NCI-H1436 (cell line): ENCODE measurements around the gene NTSR2.
"Not testable (repeated sequence)": the region's sequence is repeated elsewhere in the genome, so short reads cannot be mapped to it uniquely, and the experiment has no call there.

ENCODE experiments used
- DNase-seq: peaks from one replicate; lab custom pipeline; 2025; lab: John Stamatoyannopoulos, UW

The NTSR2 gene

GRCh38 chr2:11679486-11680181 is 9.6 kb upstream of the NTSR2 start:
- DNase-seq = no peak

DNA sequence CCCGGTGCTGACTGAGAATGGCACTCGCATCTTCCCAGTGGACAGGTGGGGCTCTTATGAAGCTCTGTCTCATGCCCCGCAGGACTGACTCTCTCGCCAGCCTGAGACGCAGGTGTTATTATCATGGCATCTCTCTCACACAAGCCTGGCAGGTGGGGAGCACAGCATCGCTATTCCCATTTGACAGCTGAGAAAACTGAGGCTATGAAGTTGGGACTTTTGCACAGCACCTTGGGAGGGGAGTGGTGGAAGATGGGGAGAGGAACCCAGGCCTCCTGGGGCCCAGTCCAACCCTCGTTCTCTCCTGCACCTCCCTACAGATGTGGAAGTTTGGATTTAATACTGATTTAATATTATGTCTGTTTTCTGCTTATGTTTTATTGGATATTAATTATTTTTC is 9.0 kb upstream of the NTSR2 start:
- no peak for DNase-seq

- no peak for DNase-seq
Measured at GRCh38 chr2:11678306-11678960, 8.4 kb upstream of the NTSR2 start.

DNA sequence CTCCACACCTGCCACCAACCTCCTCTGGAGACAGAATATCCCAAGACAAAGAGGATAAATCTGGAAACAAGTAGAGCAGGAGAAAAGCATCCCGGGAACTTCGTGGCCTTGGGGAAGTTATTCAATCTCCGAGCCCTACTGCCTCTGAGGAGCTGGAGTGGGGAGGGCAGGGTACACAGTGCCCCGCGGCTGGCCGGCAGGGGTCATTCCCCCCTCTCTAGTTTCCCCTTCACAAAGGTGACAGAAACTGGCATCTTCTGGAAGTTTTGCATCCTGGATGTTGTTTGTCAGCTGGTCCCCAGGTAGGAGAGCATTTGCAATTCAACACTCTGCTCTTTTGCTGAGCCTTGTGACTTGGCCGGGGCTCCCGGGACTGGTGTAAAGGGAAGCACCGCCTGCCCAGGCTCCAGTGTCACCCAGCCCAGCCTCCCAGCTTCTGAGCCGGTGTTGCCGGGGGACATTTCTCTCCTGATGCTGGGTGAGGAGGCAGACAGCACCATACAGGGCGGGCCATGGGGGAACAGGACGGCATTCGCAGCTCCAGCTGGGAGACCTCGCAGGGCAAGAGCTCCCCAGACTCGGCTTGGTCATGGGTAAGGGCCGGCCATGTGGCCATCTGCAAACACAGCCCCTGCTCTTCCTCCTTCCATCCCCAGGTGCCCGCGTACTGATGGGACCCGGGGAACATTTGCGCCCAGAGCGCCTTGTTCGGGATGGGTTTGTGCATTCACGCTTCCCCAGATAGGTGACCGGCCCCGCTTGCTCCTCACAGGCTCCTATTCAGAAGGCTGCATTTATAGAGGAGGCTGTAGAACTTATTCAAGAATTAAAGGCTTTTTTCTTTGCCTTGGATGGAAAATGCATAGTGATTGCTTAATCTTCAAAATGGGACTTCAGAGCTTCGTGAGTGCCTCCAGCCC is 7.4 kb upstream of the NTSR2 start:
- DNase-seq = no peak

GRCh38 chr2:11676640-11677039 is 6.6 kb upstream of the NTSR2 start:
- DNase-seq = no peak

- no peak for DNase-seq
Measured at GRCh38 chr2:11675423-11676112, 5.6 kb upstream of the NTSR2 start.

DNA sequence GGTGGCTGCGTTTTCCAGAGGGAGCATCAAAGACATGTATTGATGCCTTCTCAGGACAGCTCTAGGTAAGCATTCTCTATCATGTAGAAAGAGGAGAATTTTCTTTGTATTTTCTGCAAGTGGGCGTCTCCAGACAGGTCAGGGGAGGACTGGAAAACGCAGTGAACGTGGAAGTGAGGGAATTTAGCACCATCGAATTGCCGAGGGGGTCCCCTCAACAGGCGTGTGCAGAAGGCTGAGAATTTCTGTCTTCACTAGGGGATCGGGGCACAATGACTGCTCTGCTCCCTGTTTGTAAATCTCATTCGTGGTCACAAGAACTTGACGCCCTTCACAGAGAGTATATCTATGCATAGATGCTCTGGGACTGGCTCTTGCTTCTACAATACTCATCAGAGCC is 5.0 kb upstream of the NTSR2 start:
- DNase-seq = no peak

- no peak for DNase-seq
Measured at GRCh38 chr2:11672407-11672806, 2.4 kb upstream of the NTSR2 start.

GRCh38 chr2:11667866-11668637 is 1.9 kb downstream of the NTSR2 start:
- no peak for DNase-seq

DNA sequence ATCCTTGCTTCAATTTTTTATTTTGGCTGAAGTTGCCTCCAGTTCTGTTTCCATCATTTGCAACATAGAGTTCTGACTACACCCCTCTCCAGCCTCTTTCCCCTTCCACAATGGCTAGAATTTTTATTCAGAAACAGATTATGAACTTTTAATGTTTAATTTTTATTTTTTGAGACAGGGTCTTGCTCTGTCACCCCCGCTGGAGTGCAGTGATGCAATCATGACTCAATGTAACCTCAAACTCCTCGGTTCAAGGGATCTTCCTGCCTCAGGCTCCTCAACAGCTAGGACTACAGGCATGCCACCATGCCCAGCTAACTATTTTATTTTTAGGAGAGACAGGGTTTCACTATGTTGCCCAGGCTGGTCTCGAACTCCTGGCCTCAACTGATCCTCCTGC is 2.8 kb downstream of the NTSR2 start:
- DNase-seq = no peak

- no peak for DNase-seq
Measured at GRCh38 chr2:11665510-11666362, 4.3 kb downstream of the NTSR2 start.

DNA sequence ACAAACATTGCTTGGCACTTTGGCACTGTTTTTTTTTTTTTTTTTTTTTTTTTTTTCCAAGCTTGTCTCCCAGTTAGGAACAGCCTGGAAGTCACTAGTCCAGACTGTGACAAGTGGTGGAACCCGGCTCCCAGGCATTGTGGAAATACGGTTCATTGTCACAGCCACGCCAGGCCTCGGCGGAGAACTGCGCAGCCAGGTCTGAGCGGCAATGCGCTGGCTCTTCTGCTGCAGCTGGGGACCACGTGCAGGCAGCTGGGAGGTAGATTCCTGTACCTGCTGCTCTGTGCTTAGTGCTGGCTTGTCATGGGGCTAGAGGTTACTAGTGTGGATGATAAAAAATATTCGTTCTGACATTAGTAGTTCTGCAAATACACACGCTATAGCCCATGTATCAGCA is 5.0 kb downstream of the NTSR2 start:
- no peak for DNase-seq

- DNase-seq = no peak
Measured at GRCh38 chr2:11663427-11663826, 6.6 kb downstream of the NTSR2 start.

DNA sequence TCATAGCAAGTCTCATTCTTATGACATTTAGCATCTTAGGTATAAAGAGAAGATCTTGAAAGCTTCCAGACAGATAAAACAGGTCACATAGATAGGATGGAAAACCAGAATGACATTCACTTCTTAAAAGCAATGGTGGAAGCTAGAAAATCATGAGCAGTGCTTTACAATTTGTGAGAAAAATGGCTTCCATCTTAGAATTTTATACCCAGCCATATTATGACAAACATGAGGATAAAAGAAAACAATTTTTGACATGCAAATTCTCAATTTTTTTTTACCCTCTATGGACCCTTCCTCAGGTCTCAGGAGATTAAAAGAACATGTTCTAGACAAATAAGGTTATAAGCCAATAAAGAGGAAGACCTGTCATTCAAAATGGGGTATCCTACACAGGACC is 7.1 kb downstream of the NTSR2 start:
- no peak for DNase-seq

DNA sequence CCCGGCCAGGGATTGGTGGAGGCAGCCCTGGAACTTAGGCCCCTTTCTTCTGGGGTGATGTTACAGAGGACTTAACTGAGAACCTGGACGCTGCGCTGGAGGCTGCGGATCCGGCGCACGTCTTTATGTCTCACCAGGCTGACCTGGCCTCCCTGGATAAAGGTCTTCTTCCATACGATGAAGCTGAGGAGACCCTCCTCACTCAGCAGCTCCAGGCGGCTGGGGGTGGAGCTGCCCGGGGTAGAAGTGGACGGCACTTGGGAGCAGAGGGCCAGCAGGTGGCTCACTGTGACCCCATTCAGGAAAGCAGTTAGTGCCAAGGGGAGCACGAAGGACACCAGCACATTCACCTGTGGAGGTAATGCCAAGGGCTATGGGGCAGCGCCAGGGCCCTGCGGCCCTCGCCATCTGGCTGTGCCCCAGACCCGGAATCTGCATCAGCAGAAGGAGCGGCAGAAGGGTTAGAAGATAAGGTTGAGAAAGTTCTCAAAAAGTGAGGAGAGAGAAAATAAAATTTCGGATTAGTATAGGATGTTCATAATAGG is 8.0 kb downstream of the NTSR2 start:
- DNase-seq = no peak

- not testable (repeated sequence) for DNase-seq
Measured at GRCh38 chr2:11660396-11660795, 9.6 kb downstream of the NTSR2 start.

- DNase-seq = no peak
Measured at GRCh38 chr2:11659851-11660250, 10.1 kb downstream of the NTSR2 start.

DNA sequence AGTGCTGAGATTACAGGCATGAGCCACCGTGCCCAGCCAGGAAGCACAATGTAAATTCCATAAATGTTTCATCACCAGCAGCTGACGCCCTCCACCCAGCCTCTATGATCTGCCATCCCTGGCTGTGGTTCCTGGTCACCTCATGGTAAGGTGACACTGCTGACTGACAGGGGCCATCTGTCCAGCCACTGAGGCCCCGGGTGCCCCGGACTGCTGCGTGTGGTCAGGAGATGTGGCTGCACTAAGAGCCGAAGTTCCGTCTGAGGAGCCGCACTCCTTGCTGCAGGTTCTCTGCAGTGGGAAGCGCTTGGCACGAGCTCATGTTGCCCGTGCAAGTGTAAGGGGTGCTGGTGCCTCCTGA is 10.9 kb downstream of the NTSR2 start:
- no peak for DNase-seq

GRCh38 chr2:11658208-11659114 is 11.5 kb downstream of the NTSR2 start:
- no peak for DNase-seq
